ENCODE measurements around the gene FBXL15. TPM values are rescaled to one million over a fixed set of nuclear protein-coding genes. Genes with fewer than 3 reads are reported as not detected.

FBXL15 gene
- total and polyA plus RNA-seq, 2 of the 13 experiments (the other 11 are each of a cell fraction or from before 2014, with no cell fraction given): 4.3 to 8.3 TPM

- TF ChIP-seq, protein P1, sequence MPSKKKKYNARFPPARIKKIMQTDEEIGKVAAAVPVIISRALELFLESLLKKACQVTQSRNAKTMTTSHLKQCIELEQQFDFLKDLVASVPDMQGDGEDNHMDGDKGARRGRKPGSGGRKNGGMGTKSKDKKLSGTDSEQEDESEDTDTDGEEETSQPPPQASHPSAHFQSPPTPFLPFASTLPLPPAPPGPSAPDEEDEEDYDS (CRISPR knock-in tag; IDR thresholded peaks at IDR 0.05): peak; percentile 50; the same call in 1 of the 2 replicates
- TF ChIP-seq, protein P2, sequence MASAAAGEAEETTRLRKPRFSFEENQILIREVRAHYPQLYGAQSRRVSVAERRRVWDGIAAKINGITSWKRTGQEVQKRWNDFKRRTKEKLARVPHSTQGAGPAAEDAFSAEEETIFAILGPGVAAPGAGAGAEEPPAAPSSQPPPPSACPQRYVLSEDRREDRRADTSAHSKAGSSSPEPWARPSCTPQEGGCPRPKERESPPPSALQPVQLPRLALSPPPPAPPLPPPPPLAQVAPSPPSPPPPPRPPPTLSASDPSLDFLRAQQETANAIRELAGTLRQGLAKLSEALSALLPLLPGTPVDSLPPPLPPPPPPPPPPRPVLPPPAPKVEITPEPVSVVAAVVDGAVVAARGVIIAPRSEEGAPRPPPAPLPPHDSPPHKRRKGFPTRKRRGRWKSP (CRISPR knock-in tag; IDR thresholded peaks at IDR 0.05): no peak; the same call in 1 of the 2 replicates
- peak; percentile 82; the same call in 1 of the 2 replicates for TF ChIP-seq PRMT3 (CRISPR knock-in tag; IDR thresholded peaks at IDR 0.05; ENCODE audit: borderline replicate concordance, low read depth)
- no peak for TF ChIP-seq CBX2 (IDR thresholded peaks at IDR 0.05; ENCODE audit: low read depth, low read length)
- TF ChIP-seq CBX2 (CRISPR knock-in tag; IDR thresholded peaks at IDR 0.05; ENCODE audit: low read depth): 0 out of 2 replicates have a peak, but pooled peaks have one; percentile 72
- TF ChIP-seq, protein P3, sequence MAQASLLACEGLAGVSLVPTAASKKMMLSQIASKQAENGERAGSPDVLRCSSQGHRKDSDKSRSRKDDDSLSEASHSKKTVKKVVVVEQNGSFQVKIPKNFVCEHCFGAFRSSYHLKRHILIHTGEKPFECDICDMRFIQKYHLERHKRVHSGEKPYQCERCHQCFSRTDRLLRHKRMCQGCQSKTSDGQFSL (CRISPR knock-in tag; IDR thresholded peaks at IDR 0.05): no peak
- no peak for TF ChIP-seq HNRNPH1 (optimal IDR thresholded peaks at IDR 0.05; ENCODE audit: low read depth, low read length)
- TF ChIP-seq ELF3 (CRISPR knock-in tag; IDR thresholded peaks at IDR 0.05): peak; percentile 73; the same call in 1 of the 2 replicates
- TF ChIP-seq KAT8 (CRISPR knock-in tag; IDR thresholded peaks at IDR 0.05): peak; percentile 11; the same call in 1 of the 2 replicates
- TF ChIP-seq ZNF615 (CRISPR knock-in tag; IDR thresholded peaks at IDR 0.05; ENCODE audit: borderline replicate concordance): no peak
- TF ChIP-seq HINFP (CRISPR knock-in tag; IDR thresholded peaks at IDR 0.05; ENCODE audit: low read depth): peak; percentile 77; the same call in 1 of the 2 replicates
- TF ChIP-seq ARID4A (CRISPR knock-in tag; IDR thresholded peaks at IDR 0.05; ENCODE audit: borderline replicate concordance): peak; percentile 62; the same call in 1 of the 2 replicates
- TF ChIP-seq, protein P4, sequence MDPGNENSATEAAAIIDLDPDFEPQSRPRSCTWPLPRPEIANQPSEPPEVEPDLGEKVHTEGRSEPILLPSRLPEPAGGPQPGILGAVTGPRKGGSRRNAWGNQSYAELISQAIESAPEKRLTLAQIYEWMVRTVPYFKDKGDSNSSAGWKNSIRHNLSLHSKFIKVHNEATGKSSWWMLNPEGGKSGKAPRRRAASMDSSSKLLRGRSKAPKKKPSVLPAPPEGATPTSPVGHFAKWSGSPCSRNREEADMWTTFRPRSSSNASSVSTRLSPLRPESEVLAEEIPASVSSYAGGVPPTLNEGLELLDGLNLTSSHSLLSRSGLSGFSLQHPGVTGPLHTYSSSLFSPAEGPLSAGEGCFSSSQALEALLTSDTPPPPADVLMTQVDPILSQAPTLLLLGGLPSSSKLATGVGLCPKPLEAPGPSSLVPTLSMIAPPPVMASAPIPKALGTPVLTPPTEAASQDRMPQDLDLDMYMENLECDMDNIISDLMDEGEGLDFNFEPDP (CRISPR knock-in tag; conservative IDR thresholded peaks at IDR 0.05): no peak
- TF ChIP-seq ZNF782 (CRISPR knock-in tag; IDR thresholded peaks at IDR 0.05; ENCODE audit: borderline replicate concordance): peak; percentile 31; the same call in 1 of the 2 replicates
- TF ChIP-seq NFRKB (IDR thresholded peaks at IDR 0.05): no peak
- TF ChIP-seq, protein P5, sequence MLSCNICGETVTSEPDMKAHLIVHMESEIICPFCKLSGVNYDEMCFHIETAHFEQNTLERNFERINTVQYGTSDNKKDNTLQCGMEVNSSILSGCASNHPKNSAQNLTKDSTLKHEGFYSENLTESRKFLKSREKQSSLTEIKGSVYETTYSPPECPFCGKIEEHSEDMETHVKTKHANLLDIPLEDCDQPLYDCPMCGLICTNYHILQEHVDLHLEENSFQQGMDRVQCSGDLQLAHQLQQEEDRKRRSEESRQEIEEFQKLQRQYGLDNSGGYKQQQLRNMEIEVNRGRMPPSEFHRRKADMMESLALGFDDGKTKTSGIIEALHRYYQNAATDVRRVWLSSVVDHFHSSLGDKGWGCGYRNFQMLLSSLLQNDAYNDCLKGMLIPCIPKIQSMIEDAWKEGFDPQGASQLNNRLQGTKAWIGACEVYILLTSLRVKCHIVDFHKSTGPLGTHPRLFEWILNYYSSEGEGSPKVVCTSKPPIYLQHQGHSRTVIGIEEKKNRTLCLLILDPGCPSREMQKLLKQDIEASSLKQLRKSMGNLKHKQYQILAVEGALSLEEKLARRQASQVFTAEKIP (CRISPR knock-in tag; IDR thresholded peaks at IDR 0.05; ENCODE audit: borderline replicate concordance): no peak
Observed at GRCh38 chr10:102450374-102451104, 29.9 kb downstream of the FBXL15 start (continued).

All from HepG2 (cell line).